Activated CD4-positive, alpha-beta T cell treated with anti-CD3 and anti-CD28 coated beads, Interleukin-2, amount 50 U/mL, for 24 hours (primary cell): ENCODE results near the gene AQP12A.
"Not testable (repeated sequence)": the region's sequence is repeated elsewhere in the genome, so short reads cannot be mapped to it uniquely, and the experiment has no call there.

Source experiments
- DNase-seq, 2 donors: peaks; one replicate each; pipeline ENCODE4 v3.0.0-alpha.2; 2020; ENCODE audit warnings: low read depth in 1 of 2, low spot score in 1 of 2

AQP12A gene, protein sequence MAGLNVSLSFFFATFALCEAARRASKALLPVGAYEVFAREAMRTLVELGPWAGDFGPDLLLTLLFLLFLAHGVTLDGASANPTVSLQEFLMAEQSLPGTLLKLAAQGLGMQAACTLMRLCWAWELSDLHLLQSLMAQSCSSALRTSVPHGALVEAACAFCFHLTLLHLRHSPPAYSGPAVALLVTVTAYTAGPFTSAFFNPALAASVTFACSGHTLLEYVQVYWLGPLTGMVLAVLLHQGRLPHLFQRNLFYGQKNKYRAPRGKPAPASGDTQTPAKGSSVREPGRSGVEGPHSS

DNA sequence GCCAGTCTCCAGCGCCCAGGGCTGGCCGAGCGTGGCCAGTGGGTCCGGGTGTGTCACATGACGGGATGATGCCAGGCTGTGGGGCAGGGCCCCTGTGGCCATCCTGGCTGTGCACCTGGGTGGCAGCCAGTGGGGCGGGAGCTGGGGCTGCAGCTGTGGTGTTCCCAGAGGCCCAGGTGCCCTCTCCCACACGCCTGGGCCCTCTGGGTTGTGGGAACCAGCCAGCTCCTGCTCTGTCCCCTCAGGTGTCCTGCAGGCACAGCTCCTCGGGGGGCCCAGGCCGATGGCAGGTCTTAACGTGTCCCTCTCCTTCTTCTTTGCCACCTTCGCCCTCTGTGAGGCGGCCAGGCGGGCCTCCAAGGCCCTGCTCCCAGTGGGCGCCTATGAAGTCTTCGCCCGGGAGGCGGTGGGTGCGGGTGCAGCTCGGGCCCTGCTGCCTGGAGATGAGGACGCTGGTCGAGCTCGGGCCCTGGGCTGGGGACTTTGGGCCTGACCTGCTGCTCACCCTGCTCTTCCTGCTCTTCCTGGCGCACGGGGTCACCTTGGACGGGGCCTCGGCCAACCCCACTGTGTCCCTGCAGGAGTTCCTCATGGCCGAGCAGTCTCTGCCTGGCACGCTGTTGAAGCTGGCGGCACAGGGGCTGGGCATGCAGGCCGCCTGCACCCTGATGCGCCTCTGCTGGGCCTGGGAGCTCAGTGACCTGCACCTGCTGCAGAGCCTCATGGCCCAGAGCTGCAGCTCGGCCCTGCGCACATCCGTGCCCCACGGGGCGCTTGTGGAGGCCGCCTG lies at the start of gene AQP12A:
TSS of gene AQP12A (plus strand) at position 236 of the 790 bp plus-strand sequence. CDS start at position 284, 48 bp downstream.
- DNase-seq: not testable (repeated sequence)

DNA sequence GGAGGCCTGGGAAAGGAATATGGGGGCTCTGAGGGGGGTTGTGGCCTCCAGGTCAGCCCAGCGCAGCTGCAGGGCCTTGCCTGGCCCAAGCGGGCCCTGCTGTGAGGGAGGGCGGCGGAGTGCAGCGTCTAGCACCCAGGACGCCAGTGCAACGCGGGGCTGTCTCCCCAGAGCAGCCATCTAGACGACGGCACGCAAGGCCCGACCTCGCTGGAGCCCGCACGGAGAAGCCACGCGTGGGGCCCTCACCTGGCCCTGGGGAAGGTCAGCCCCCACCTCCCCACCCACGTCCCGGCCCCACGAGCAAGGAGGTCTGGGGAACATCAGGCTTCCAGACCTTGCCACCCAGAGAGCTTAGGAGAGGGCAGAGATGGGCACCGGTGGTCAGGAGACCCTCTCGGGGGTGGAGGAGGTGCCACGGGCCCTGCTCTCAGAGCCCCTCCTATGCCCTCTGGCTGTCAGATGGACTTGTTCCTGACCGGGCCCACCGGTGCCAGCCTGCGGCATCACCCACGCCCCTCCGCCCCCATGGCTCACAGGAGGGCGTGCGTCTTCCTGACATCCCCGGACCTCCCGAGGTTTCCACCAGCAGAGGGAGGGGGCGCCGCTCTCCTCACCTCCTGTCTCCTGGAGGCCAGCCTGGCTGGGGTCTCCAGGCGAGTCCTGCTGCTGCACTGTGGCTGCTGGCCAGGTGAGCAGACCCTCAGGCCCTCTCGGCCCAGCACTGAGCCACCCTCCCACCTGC lies 49.4 kb upstream of the AQP12A start:
- DNase-seq: no peak

DNA sequence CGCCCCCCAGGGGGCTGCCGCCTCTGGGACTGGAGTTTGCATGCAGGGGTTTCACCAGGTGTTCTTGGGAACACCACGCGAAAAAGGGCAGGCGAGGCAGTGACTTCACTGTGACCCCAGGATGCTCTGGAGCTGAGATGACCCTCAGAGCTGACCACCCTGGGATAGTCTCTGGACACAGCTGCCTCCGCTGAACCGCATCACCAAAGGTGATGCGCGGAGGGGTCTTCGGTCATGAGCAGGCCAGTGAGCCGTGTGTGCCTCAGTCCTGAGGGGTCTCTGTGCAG lies 48.9 kb upstream of the AQP12A start:
- no peak for DNase-seq

DNA sequence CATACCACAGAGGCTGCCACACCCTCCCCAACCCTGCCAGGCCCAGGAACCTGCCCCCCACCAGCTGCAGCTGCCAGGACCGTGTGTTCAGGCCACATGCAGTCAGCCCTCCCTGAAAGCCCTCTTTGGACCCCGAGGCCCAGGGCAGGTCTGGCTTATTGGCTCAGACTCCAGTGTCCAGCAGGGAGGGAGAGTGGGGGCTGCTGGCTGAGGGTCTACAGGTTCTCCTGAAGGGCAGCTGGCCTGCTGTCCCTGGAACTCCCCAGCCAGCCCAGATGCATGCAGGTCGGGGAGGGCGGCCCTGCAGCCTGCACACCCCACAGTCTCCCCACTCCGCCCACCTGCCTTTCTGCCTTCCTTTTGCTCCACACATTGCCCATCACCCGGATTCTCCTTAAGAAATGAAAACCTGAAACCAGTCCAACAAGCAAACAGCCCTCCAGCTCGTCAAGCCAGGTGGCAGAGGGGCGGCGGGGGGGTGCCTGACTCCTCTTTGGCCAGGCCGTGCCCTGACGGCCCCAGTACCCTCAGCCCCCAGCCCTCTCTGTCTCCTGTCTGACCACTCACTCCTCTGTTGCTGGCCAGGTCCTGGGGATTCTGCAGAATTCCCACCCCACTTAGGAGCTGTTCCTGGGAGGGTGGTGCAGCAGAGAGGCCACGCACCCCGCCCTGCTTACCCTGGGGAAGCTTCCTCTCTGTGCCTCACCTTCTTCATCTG lies 48.4 kb upstream of the AQP12A start:
- DNase-seq: no peak

DNA sequence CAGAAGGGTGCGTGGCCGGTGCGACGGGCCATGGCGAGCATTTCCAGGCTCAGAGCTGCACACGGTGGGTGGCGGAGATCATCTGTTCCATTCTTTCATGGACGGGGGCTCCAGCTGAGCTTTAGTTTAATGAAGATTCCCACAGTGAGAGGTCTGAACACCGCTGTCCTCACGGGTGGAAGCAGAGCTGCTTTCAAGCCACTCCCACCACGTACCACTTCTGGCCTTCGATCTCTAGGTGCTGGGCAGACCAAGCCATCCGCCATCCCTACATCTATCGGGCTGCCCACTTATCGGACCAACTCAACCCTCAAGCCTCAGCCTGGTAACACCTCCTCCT lies 47.9 kb upstream of the AQP12A start:
- DNase-seq: no peak

DNA sequence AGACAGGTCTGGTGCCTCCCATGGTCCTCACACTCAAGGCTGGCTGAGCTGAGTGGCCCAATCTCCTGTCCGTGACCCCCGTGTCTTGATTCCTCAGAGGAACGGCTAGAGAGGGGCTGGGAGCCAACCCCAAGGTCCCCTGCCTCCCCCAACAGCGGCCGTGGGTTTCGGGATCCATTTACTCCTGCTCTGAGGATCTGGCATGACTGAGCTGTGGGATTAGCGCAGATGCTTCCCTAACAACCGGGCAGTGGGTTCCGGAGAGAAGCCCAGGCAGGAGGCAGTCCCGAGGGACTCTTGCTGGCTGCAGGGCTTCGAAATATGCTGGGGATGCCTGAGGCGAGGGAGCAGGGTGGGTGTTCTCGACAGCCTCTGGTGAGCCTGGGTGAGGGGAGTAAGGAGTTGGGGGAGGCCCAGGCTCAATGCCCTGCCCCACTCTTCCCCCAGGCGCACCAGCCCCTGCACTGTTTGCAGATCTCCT lies 47.5 kb upstream of the AQP12A start:
- no peak for DNase-seq

DNA sequence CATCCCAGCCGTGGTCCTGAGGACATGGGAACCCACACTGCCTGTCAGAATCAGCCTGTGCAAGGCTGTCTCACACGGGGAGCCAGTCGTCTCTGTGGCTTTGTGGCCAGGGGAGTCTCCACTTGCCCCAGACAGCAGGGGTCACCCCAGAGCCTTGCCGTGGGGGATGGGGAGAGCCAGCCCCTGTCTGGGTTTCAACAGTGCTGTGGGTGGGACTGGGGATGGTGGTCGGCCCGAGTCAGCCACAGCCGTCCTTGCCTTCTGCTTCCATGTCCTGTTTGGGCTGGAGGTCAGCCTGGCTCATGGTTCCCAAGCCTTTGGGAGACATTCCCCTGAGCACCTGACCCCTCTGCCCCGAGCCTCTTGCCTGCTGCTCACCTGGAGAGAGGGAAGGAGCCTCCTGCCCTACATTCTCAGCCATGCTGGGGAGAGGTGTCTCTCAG lies 46.8 kb upstream of the AQP12A start:
- no peak for DNase-seq

DNA sequence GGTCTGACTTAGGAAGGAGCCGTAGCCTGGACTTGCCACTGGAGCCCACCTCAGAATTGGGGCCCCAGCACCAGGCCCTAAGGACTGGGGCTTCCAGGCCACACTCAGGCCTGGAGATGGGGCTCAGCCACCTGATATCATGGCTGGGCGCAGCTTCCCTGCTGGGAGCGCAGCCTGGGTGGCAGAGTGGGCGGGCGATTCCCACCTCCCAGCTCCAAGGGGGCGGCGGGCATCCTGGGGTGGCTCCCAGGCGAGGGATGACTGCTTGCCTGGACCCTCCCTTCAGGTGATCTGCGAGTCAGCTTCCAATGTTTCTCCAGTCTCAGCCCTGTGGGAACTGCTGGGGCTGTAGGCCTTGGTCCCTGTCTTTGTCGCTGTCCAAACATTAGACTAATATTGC lies 46.3 kb upstream of the AQP12A start:
- no peak for DNase-seq

DNA sequence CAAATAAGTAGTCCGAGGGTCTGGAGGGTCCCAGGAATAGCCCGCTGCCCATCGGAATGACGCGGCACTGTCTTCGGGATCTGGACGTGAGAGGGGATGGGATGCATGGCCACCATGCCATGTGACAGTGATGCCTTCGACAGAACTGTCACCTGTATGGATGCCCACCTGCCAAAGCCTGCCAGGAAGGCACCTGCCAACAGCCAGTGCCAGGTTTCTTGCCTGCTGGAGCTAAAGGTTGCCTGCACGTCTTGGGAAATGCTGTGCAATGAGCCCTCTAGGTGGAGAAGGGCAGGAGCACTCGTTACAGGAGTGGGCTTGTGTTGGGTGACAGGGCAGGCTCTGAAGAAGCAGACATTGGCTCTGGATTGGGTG lies 45.9 kb upstream of the AQP12A start:
- no peak for DNase-seq

DNA sequence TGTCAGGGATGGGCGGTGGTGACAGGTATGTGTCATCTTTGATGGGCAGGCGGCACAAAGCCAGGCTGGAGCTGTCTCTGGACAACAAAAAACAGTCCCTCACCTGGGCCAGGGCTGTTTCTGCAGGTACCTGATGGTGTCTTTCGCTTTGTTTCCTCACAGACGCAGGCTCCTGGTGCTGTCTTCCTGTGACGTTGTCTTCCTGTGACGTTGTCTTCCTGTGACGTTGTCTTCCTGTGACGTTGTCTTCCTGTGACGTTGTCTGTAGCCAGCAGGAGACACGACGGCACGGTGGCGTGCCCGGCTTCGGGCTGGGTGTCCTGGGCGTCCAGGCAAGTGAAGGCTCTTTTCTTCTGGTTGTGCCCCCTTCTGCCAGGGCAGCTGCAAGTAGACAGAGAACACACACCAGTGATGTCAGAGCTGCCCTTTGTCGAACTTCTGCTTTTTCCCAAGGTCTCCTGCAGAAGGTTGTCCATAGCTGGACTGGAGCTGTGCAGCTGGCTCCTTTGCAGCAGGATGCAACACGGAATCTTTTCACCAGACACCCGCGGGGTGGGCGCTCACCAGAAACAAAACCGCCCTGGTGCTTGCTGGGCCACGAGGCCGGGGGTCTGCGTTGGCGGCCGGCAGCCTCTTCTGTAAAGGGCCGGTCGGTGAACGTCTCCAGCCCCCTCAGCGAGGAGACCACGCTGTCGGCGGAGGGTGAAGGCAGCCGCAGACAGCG lies 45.3 kb upstream of the AQP12A start:
- no peak for DNase-seq

DNA sequence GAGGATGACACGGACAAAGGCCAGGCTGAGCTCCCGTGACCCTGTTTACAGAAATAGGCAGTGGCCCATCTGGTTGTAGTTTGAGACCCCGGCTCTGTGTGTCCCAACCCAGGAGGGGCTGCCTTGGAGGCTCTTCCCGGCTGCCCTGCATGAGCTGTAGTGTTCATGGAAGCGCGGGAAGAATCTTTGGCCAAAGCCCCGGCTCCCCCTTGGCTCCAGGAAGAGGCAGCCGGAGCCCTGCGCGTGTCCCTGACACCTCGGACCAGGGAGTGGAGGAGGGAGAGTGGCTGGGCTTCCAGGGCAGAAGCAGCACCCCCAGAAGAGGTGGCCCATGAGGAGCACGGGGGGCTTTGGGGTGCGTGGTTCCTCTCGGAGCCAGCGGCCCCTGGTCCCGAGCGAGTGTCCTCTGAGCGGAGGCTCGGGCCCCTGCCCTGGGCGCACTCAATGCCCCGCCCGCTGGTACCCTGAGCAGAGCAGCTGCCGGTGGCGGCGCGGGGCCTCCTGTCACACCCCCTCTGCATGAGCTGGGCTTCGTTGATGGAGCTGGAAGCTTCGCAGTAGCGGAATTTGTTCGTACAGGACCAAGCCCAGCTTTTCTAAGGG lies 44.7 kb upstream of the AQP12A start:
- DNase-seq: no peak

DNA sequence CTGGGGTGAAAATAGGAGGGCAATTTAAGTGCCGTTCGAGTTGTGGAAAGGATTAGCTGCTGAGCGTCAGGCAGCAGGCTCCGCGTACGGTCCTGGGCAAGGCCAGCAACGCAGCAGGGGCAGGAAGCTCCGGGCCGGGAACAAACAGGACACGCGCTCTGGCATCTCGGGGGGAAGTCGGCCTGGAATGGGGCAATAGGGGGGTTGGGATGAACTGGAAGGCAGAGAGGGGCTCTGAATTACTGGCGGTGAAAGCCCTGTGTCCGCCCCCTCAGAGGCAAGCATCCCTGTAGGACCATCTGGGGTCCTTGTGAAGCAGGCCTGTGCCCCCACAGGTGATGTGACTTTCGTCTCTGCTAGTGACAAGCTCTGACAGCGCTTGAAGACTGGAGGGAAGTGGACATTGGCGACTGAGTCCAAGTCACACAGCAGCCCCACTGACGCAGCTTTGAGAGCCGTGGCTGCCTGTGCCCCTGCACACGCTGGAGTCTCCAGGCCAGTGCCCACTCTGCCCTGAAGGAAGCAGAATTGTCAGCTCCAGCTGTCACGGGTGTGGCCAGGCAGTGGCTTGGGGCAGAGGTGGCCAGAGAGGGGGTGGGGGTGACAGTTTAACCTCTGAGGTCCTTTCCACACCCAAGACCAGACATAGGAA lies 44.0 kb upstream of the AQP12A start:
- no peak for DNase-seq

DNA sequence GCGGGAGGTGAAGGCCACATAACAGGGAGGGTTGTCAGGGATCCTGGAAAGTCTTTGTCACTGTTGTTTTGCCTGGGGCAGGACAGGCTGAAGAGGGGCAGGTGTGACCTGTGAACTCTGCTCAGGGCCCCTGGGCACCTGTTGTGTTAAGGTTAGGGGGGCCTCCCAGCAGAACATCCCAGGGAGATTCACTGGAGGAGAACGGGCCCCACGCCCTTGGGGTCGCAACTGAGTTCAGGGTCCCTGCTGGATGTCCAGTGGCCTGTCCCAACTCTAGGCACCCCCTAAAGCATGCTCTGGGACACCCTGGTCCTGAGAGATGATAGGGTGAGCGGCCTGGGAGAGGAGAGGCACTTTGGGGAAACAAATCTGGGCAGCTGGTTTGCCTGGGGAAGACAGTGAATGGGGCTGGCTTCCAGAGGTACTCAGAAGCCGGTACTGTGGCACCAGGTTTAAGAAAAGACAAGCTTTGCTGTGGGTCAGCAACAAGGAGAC lies 43.5 kb upstream of the AQP12A start:
- no peak for DNase-seq

DNA sequence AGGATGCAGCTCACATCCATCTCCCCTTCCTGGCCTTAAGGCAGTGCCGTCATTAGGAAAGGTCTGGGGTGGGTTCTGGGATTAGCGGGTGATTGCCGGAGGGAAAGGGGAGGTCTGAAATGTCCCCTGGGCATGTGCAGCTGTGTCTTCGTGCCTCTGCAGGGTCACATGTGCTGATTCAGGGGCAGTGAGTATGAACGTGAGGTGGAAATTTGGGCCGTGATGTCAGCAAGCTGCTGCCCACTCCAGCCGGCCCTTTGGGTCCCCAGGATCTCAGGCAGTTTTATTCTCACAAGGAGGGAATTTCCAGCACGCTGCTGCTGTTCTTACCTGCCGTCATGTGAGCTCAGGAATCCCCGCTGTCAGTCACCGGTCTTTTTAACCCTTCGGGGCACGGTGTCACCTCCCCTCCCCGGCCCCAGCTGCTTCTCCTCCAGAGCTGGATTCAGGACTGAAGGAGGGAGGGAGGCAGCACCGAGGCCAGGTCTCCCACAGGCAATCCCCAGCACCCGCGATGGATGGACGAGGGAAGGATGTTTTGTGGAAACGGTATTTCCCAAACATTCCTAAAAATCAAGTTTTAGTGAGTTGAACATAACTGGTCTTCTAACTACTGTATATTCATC lies 42.9 kb upstream of the AQP12A start:
- DNase-seq: no peak

DNA sequence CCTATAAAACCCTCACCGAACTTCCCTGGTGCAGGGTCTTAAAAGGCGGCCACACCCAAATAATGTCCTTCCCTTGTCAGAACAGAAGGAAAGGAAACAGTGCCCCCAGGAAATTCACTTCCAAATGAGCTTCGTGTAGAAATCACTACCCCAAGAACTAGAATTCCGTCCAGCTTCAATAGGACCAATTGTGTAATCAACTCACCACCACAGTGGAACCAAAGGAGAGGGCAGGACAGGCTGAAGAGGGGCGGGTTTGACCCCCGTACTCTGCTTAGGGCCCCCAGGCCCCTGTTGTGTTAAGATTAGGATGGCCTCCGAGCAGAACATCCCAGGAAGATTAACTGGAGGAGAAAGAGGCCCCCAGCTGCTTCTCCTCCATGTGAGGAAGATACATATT lies 42.3 kb upstream of the AQP12A start:
- no peak for DNase-seq

DNA sequence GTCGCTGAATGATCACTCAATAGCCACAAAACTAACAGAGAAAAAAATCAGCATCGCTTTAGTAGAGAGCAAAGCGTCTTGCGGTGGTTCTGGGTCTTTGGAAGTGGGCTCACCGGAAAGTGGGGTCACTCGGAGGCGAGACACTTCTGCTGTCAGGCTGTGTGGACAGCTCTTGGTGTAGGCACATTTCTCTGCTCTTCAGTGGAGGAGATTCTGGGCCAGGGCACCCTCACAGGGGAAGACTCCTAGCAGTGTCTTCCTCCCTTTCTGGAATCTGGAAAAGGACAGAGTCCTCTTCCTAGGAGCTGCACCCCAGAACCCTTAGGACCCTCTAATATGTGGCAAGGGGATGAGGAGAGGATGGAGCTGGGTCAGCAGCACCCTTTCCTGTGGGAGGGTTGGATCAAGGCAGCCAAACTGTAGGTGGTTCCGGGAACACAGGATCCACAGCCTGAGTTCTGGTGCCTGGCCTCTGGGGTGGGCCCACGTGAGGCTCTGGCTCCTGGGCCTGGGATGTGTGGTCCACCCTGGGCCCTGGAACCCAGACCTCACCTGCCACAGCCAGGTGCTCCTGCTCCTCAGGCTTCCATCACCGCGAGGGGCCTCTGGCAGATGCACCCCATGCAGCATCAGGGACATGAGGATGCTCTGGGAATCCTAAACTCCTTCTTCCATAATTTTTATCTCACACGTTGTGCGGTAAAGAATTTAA lies 41.3 kb upstream of the AQP12A start:
- DNase-seq: no peak

DNA sequence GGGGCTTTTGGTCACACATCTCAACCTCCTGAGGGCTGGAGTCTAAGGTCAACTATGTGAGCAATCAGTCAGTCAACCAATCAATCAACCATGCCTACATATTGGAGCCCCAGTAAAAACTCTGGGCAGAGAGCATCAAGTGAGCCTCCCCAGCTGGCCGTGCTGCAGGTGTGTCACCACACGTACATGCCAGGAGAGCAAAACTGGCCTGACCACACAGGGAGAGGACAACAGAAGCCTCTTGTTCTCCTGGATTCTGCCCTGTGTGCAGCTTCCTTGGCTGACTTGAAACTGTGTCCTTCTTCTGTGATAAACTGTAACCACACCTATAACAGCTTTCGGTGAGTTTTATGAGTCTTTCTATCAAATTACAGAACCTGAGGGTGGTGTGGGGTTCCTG lies 40.5 kb upstream of the AQP12A start:
- DNase-seq: no peak
